ENCODE measurements around the gene EPB41L2. TPM values are rescaled to one million over a fixed set of nuclear protein-coding genes. Genes with fewer than 3 reads are reported as not detected.

EPB41L2 gene
- total RNA-seq, 1 experiment from 2014 or later: 74.8 TPM

DNA sequence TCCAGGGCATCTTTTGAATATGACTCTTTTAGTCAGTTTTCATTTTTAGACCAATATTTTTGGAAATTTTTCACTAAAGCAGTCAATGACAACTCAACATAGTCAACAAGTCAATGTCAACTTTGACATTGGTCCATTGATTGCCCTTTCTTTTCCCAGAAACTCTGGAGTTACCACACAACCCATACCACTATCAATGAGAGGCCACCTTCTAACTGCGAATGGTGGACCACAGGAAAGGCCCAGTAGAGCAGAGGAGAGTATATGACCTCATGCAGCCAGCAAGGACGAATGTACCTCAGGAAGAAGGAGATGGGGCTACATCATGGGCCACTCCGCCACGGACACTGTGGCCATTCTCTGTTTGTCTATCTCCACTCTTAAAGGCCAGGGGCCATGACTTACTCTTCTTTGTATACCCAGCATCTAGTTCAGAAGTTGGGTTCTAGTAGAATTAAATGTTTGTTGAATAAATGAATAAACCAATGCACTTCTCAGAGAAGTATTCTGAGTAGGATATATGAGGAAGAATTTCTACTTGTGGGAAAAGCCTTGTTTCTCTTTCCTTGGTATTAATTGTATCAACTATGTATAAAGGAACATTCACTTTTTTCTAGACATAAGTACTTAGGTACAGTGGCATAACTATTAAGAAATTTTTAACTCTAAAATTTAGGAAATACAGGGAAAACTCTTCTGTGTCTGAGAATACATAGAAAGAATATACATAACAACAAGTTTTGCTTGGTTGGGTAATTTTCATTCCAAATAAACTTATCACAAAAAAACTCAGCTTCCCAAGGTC is 236.4 kb downstream of the EPB41L2 start (continued):
- no peak for TF ChIP-seq EZH2phosphoT487 (IDR thresholded peaks at IDR 0.05; ENCODE audit: borderline replicate concordance)
- no peak for TF ChIP-seq SRF (IDR thresholded peaks at IDR 0.05; ENCODE audit: low read depth)

DNA sequence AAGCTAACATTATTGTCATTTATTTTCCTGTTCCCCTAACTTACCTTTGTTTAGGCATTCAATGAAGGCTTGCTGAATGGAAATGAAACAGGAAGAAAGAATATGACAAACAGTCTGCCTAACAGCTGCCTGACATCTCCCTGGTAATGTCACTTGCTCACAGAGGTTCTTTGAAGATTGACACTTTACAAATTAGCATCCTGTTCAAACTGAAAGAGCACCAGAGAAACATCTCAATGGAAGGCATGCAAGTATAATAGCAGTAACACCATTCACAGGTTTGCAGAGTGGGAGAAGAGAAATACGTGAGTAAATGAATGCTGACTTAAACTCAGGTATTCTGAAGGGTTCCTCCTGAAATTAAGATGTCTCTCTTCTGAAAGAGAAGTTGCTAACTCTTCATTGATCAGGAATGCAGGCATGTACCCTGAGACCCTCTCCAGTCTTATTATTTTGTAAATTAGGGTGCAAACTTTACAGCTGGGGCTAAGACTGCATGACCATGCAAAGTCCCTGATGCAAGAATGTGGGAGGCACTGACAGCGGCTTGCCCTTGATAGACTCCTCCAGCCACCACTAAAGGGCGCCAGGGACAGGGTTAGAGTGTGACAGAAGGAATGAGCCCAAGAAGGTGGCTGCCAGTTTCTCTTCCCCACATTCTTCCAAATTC is 237.1 kb downstream of the EPB41L2 start:
- H3K4me3 ChIP-seq (replicated peaks in 1 of 2; ENCODE audit: low read depth in 1 of 2, low read length in 2 of 2): no peak overlapping the region
- no peak overlapping the region for H3K4me2 ChIP-seq (ENCODE audit: low read length)
- no peak overlapping the region for H3K27ac ChIP-seq (ENCODE audit: low read depth, low read length)
- H3K4me1 ChIP-seq (ENCODE audit: control insufficient read depth in 1 of 2, insufficient read depth in 2 of 2, low read length in 2 of 2): no peaks in the 10 kb centered on the region
- ChIA-PET CTCF (no interaction called here), POLR2A (no interaction called here), RAD21 (ENCODE audit: low non-redundant PET in 1 of 2, low total read pairs in 2 of 2, uncharacterized antibody in 2 of 2, unreplicated experiment in 2 of 2) (no interaction called here)
- no peaks in the 10 kb centered on the region for H3K27me3 ChIP-seq (ENCODE audit: insufficient read depth, low read length)
- no peaks in the 10 kb centered on the region for H3K9me3 ChIP-seq (ENCODE audit: control insufficient read depth in 1 of 2, insufficient read depth in 1 of 2, low read depth in 1 of 2, low read length in 2 of 2)
- ATAC-seq (no peak), DNase-seq (ENCODE audit: low read depth, low spot score) (no peak)
- H3K9me2 ChIP-seq (ENCODE audit: insufficient read depth): no peaks in the 10 kb centered on the region
- BruUV-seq (replicated peaks): no TSS peak
- no peak overlapping the region for H3K9ac ChIP-seq (ENCODE audit: low read length)
- no peaks in the 10 kb centered on the region for H4K20me1 ChIP-seq (ENCODE audit: insufficient read depth)
- intact Hi-C loops (cut with micrococcal nuclease): no loop called here
- TF ChIP-seq CTCF (IDR thresholded peaks at IDR 0.05 in 2 of 3, conservative IDR thresholded peaks at IDR 0.05 in 1 of 3; ENCODE audit: borderline replicate concordance in 1 of 3, insufficient read depth in 1 of 3, low read depth in 2 of 3, low read length in 2 of 3): no peak
- TF ChIP-seq RAD21 (IDR thresholded peaks at IDR 0.05; ENCODE audit: low read depth): peak; percentile 8; the same call in 1 of the 2 replicates
- no peaks in the 10 kb centered on the region for H3K79me2 ChIP-seq (ENCODE audit: insufficient read depth, low read length)
- H3K36me3 ChIP-seq (ENCODE audit: control insufficient read depth in 1 of 2, insufficient read depth in 2 of 2, low read length in 2 of 2): no peaks in the 10 kb centered on the region
- H2AFZ ChIP-seq (ENCODE audit: low read depth, low read length, poor library complexity, severe bottlenecking): no peak overlapping the region
